GM15510 (cell line): Measurements from ENCODE around the gene NANOS3.

Source experiments
- POLR2A ChIP-seq: IDR thresholded peaks from 3 replicates; pipeline ENCODE4 v1.6.1; 2011; ENCODE audit warnings: borderline replicate concordance; ENCODE audit not compliant: insufficient read length; ENCODE audit errors: extremely low read depth

Gene NANOS3

DNA sequence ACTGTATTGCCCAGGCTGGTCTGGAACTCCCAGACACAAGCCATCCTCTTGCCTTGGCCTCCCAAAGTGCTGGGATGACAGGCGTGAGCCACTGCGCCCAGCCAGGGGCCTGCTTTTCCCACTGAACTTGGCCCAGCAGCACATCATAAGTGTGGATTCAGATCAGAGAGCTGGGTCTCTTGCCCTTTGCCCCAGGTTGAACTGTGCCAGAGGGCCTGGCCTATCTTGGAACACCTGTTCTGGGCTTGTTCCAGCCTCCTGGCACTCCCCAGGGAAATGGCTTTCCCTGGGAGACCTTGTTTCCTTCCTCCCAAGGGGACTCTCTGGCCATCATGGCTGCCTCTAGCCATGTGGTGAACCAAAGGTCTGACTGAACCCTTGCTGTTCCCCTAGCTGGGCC, 32.5 kb downstream of the NANOS3 start:
- TF ChIP-seq POLR2A = no peak

- no peak for TF ChIP-seq POLR2A
These were observed 36.4 kb downstream of the NANOS3 start for GRCh38 chr19:13913352-13913751.

DNA sequence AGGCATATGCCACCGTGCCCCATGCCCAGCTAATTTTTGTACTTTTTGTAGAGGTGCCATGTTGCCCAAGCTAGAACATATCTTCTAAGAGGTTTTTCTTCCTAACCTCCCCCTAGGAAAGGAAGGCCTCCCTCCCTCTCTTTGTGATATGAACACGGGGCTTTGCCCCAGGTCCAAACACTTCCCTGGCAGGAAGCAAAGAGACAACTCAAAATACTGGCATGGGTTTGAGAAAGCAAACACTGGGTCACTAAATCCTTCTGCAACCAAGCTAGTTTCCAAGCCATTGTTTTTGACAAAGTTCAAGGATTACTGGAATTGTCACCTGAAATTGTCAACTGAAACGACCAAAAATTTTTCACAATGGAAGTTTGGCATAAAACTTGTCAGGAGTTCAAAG, 37.8 kb downstream of the NANOS3 start:
- no peak for TF ChIP-seq POLR2A

GRCh38 chr19:13917888-13918406, 41.0 kb downstream of the NANOS3 start:
- TF ChIP-seq POLR2A = no peak

DNA sequence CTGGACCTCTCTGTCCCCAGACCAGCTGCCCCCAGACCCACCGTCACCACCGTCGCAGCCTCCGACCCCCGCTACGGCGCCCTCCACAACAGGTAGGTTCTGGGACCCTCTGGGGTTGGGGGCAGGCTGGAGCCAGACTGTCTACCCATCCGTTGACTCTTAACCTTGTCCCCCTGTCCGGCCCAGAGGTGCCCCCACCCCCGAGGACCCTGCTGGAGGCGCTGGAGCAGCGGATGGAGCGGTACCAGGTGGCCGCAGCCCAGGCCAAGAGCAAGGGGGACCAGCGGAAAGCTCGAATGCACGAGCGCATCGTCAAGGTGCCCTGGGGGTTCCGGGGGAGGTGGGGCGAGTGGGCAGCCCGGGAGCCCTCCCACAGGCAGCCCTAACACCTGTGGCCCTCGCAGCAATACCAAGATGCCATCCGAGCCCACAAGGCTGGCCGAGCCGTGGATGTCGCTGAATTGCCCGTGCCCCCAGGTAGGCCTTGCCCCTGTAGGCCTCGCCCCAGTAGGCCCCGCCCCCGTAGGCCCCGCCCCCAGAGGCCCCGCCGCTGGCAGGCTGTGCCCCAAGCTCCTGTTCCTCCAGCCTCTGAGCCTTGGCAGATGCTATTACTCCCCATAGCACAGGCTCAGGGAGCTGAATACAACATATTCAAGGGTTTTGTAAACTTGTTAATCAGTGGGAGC, 41.9 kb downstream of the NANOS3 start:
- TF ChIP-seq POLR2A = no peak

DNA sequence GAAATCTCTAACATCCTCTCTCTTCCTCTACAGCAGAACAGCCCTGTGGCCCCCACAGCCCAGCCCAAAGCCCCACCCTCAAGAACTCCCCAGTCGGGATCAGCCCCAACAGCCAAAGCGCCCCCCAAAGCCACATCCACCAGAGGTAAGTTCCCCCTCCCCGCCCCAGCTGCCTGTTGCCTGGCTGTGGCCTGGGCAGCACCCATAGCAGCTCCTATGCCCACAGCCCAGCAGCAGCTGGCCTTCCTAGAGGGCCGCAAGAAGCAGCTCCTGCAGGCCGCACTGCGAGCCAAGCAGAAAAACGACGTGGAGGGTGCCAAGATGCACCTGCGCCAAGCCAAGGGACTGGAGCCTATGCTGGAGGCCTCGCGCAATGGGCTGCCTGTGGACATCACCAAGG, 43.6 kb downstream of the NANOS3 start:
- TF ChIP-seq POLR2A = no peak

DNA sequence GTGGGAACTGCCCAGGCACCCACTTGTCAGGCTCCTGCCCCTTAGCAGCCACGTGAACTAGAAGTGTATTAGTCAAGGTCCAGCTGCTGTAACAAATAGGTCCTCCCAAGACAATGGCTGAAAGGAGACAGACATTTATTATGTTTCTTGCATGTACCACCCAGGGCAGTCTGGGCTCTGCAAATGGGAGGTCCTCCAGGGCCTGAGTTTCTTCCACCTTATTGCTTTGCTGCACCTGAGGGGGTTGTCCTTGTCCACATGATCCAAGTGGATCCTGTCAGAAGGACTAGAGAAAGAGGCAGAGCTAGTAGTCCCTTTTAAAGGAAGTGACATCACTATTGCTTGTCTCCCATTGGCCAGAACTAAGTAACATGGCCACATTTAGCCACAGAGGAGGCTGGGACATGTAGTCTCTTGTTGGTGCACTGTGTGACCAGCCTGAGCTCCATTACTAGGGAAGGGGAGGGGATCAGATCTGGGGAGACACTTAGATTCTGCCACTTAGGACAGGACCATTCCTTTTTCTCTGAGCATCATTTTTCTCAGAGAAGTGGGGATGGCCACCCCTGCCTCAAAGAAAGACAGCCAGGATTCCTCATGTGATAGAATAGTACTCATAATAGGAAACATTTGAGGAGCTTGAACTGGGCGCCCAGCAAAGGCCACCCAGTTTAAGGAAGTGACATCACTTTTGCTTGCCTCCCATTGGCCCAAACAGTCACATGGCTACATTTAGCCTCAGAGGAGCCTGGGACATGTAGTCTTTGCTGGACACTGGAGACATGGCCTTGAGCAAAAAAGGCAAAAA, 44.2 kb downstream of the NANOS3 start:
- no peak for TF ChIP-seq POLR2A

DNA sequence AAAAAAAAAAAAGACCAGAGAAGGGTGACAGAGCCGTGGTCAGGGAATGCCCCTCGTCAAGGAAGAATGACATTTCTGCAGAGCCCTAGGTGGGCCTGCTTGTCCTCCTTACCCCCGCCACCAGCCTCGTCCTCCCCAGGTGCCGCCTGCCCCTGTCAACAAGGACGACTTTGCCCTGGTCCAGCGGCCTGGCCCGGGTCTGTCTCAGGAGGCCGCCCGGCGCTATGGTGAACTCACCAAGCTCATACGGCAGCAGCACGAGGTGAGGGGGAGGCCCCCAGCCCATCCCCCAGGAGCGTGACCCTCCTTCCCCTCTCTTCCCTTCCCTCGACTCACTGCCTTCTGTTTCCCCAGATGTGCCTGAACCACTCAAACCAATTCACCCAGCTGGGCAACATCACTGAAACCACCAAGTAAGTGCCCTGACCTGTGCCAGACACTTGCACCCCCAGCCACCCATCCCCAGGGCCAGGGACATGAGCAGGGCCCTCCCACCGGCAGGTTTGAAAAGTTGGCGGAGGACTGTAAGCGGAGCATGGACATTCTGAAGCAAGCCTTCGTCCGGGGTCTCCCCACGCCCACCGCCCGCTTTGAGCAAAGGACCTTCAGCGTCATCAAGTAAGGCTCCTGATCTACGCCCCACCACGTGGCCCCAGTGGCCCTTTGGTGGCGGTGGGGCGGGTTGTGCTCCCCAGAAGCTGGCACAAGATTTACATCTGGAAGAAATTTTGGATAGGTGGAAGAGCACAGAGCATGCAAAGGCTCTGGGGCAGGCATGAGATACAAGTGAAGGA, 46.5 kb downstream of the NANOS3 start:
- TF ChIP-seq POLR2A = no peak

DNA sequence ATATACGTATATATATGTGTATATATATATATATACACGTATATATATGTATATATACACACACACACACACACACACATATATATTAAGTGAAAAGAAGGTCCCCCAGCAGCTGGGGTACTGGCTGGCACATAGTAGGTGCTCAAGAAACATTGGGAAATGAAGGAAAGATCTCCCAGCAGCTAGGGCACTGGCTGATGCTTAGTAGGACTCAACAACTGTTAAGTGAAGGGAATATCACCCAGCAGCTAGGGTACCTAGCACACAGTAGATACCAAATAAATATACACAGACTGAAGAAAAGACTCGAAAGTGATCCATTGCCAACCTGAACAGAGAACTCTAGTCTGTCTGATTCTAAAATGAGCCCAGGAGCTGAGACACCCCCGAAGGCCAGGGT, 49.1 kb downstream of the NANOS3 start:
- TF ChIP-seq POLR2A = no peak

GRCh38 chr19:13926715-13927114, 49.8 kb downstream of the NANOS3 start:
- no peak for TF ChIP-seq POLR2A

DNA sequence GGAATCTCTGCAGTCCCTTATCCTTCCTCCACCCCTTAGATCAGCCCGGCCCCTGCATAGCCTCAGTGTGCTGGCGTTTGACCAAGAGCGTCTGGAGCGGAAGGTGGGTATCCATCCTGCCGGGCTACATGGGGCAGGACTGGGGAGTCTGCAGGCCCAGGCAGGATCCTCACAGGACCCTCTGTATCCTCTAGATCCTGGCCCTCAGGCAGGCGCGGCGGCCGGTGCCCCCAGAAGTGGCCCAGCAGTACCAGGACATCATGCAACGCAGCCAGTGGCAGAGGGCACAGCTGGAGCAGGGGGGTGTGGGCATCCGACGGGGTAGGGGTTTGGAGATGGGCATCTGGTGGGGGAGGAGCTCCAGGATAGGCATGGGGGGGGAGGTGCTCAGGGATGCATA, 52.4 kb downstream of the NANOS3 start:
- no peak for TF ChIP-seq POLR2A

- TF ChIP-seq POLR2A = no peak
These were observed 53.0 kb downstream of the NANOS3 start for GRCh38 chr19:13929956-13930355.
